ENCODE results near the gene PSMG4. TPM values are rescaled to one million over a fixed set of nuclear protein-coding genes. Genes with fewer than 3 reads are reported as not detected.
A peak's percentile ranks its signal among the peaks of the same experiment; 100 is the strongest.

Gene PSMG4
- total and polyA plus RNA-seq, 9 of the 15 experiments (the other 6 are each of a cell fraction or from before 2014, with no cell fraction given) = 12.9 to 185 (median 52.0) TPM

- TF ChIP-seq SMAD2 (IDR thresholded peaks at IDR 0.05; ENCODE audit: low read depth, low read length) = no peak
- TF ChIP-seq EGR1 (conservative IDR thresholded peaks at IDR 0.05) = peak; percentile 71
- TF ChIP-seq NRF1 (conservative IDR thresholded peaks at IDR 0.05 in 1 of 2, IDR thresholded peaks at IDR 0.05 in 1 of 2) = peak; percentile 41 to 51; a peak in 2 of 4 replicates
- TF ChIP-seq PREB (CRISPR knock-in tag; IDR thresholded peaks at IDR 0.05) = no peak
- TF ChIP-seq KAT8 (IDR thresholded peaks at IDR 0.05; ENCODE audit: low read depth) = no peak
- no peak; the same call in none of the 2 replicates for TF ChIP-seq GABPB1 (CRISPR knock-in tag; IDR thresholded peaks at IDR 0.05)
- TF ChIP-seq SP1 (CRISPR knock-in tag; IDR thresholded peaks at IDR 0.05) = peak; percentile 69; the same call in 1 of the 2 replicates
- TF ChIP-seq ZNF277 (CRISPR knock-in tag; IDR thresholded peaks at IDR 0.05; ENCODE audit: borderline replicate concordance) = no peak
- TF ChIP-seq ZBTB11 (CRISPR knock-in tag; IDR thresholded peaks at IDR 0.05) = peak in 1 of 3 experiments; percentile 56; a peak in 1 of 6 replicates
- no peak for TF ChIP-seq ZNF436 (CRISPR knock-in tag; IDR thresholded peaks at IDR 0.05)
- TF ChIP-seq ZNF445 (CRISPR knock-in tag; IDR thresholded peaks at IDR 0.05; ENCODE audit: low read depth) = 0 out of 2 replicates have a peak, but pooled peaks have one; percentile 30
- TF ChIP-seq THAP12 (CRISPR knock-in tag; IDR thresholded peaks at IDR 0.05) = no peak
Observed at GRCh38 chr6:3209114-3210023, 49.4 kb upstream of the PSMG4 start (continued).
